Spinal cord (tissue), 10 donors: Measurements from ENCODE around the gene RAI1. TPM values are rescaled to one million over a fixed set of nuclear protein-coding genes. Genes with fewer than 3 reads are reported as not detected.
A peak's percentile ranks its signal among the peaks of the same experiment; 100 is the strongest.

ENCODE experiments used
- DNase-seq, 6 donors: peaks; one replicate each; pipeline versions ENCODE4 v3.0.0 to v3.0.0-alpha.2; 2013 to 2015; ENCODE audit warnings: low spot score in 6 of 6, low read depth in 4 of 6
- H3K27ac ChIP-seq: one replicate; pipeline ENCODE4 v1.5.1; 2013; ENCODE audit warnings: low read depth, low read length, control low read depth
- H3K27me3 ChIP-seq: one replicate; pipeline ENCODE4 v1.6.1; 2013; ENCODE audit warnings: low read length; ENCODE audit not compliant: control insufficient read depth, insufficient read depth
- H3K36me3 ChIP-seq: one replicate; pipeline ENCODE4 v1.6.1; 2013; ENCODE audit warnings: low read length; ENCODE audit not compliant: control insufficient read depth, insufficient read depth
- H3K4me1 ChIP-seq: one replicate; pipeline ENCODE4 v1.6.1; 2013; ENCODE audit warnings: low read length; ENCODE audit not compliant: control insufficient read depth, insufficient read depth
- H3K4me3 ChIP-seq: one replicate; pipeline ENCODE4 v1.5.1; 2013; ENCODE audit warnings: low read depth, low read length, control low read depth
- H3K9me3 ChIP-seq: one replicate; pipeline ENCODE4 v1.6.1; 2013; ENCODE audit warnings: low read length; ENCODE audit not compliant: control insufficient read depth, insufficient read depth
- WGBS: methylation state at CpG from one replicate; pipeline ENCODE4 v1.1.5; 2013; ENCODE audit warnings: missing lambda C conversion rate; ENCODE audit not compliant: insufficient coverage; 5-methylcytosine and 5-hydroxymethylcytosine counted together
- polyA plus RNA-seq, 2 donors: library from polyadenylated mRNA; unstranded; fragments of 120-200 nt; gene quantifications; one replicate each; pipeline ENCODE4 v1.2.1, GENCODE V29; 2013; ENCODE audit not compliant: insufficient read length in 2 of 2
- total RNA-seq, 2 donors: library from RNA; depleted of rRNA in 1 of 2; stranded (reverse); fragments of 120-200 nt in 1 of 2; fragments of >200 nt in 1 of 2; gene quantifications; one replicate each; pipeline versions ENCODE4 v1.2.3 to v1.2.4, GENCODE V29; 2013 to 2014
- donor health status: healthy.

RAI1 gene
- total and polyA plus RNA-seq, 4 donors: 12.5 to 45.2 (median 25.3) TPM

- H3K9me3 ChIP-seq: no peaks in the 10 kb centered on the region
- H3K4me3 ChIP-seq: peak overlapping the region; percentile 11
- peak in 2 of 6 donors; percentile 56 to 83 for DNase-seq
- peaks cover 64% of the 10 kb centered on the region for H3K4me1 ChIP-seq
- H3K27ac ChIP-seq: peak overlapping the region; percentile 52
- 42% methylated on average over 49 of the region's 68 CpGs for WGBS
- H3K36me3 ChIP-seq: peaks cover 89% of the 10 kb centered on the region
- no peaks in the 10 kb centered on the region for H3K27me3 ChIP-seq
Observed at GRCh38 chr17:17810084-17810894, 129.0 kb downstream of the RAI1 start.

GRCh38 chr17:17810895-17811248, 129.6 kb downstream of the RAI1 start:
- 84% methylated on average over 15 of the region's 27 CpGs for WGBS
- DNase-seq: no peak
- H3K9me3 ChIP-seq: no peaks in the 10 kb centered on the region
- H3K4me3 ChIP-seq: no peak overlapping the region
- peaks cover 65% of the 10 kb centered on the region for H3K4me1 ChIP-seq
- H3K27ac ChIP-seq: peak overlapping the region; percentile 52
- no peaks in the 10 kb centered on the region for H3K27me3 ChIP-seq
- peaks cover 89% of the 10 kb centered on the region for H3K36me3 ChIP-seq

- H3K4me3 ChIP-seq: no peak overlapping the region
- no peaks in the 10 kb centered on the region for H3K9me3 ChIP-seq
- H3K4me1 ChIP-seq: peaks cover 68% of the 10 kb centered on the region
- DNase-seq: peak in 2 of 6 donors; percentile 44 to 61
- H3K27ac ChIP-seq: peak overlapping the region; percentile 47
- 38% methylated on average over 4 of the region's 15 CpGs for WGBS
- peaks cover 88% of the 10 kb centered on the region for H3K36me3 ChIP-seq
- H3K27me3 ChIP-seq: no peaks in the 10 kb centered on the region
Observed at GRCh38 chr17:17811381-17812210, 130.3 kb downstream of the RAI1 start.

GRCh38 chr17:17812211-17813054, 131.2 kb downstream of the RAI1 start:
- Histone ChIP-seq H3K4me3 (no peak overlapping the region), H3K27ac (peak overlapping the region; percentile 47), H3K9me3 (no peaks in the 10 kb centered on the region), H3K27me3 (no peaks in the 10 kb centered on the region), H3K36me3 (peaks cover 88% of the 10 kb centered on the region), H3K4me1 (peaks cover 71% of the 10 kb centered on the region)
- 56% methylated on average over 57 of the region's 59 CpGs for WGBS
- DNase-seq: peak in 2 of 6 donors; percentile 79

- H3K27me3 ChIP-seq: no peaks in the 10 kb centered on the region
- WGBS: 93% methylated on average over 25 of the region's 25 CpGs
- H3K36me3 ChIP-seq: peaks cover 90% of the 10 kb centered on the region
Observed at GRCh38 chr17:17813055-17813724, 131.9 kb downstream of the RAI1 start.

GRCh38 chr17:17813725-17814095, 132.5 kb downstream of the RAI1 start:
- H3K9me3 ChIP-seq: no peaks in the 10 kb centered on the region
- no peak overlapping the region for H3K27ac ChIP-seq
- no peaks in the 10 kb centered on the region for H3K27me3 ChIP-seq
- DNase-seq: no peak
- WGBS: 85% methylated on average over 10 of the region's 16 CpGs
- peaks cover 80% of the 10 kb centered on the region for H3K4me1 ChIP-seq
- H3K36me3 ChIP-seq: peaks cover 94% of the 10 kb centered on the region
- H3K4me3 ChIP-seq: no peak overlapping the region

More at GRCh38 chr17:17813055-17813724, 131.9 kb downstream of the RAI1 start:
- H3K4me1 ChIP-seq: peaks cover 75% of the 10 kb centered on the region
- H3K27ac ChIP-seq: no peak overlapping the region
- no peak overlapping the region for H3K4me3 ChIP-seq
- no peak for DNase-seq
- no peaks in the 10 kb centered on the region for H3K9me3 ChIP-seq

- DNase-seq: no peak
- no peaks in the 10 kb centered on the region for H3K9me3 ChIP-seq
- no peaks in the 10 kb centered on the region for H3K27me3 ChIP-seq
- H3K4me3 ChIP-seq: no peak overlapping the region
- peaks cover 84% of the 10 kb centered on the region for H3K4me1 ChIP-seq
- 69% methylated on average over 17 of the region's 20 CpGs for WGBS
- H3K27ac ChIP-seq: no peak overlapping the region
- peaks cover 96% of the 10 kb centered on the region for H3K36me3 ChIP-seq
Observed at GRCh38 chr17:17814162-17815061, 133.2 kb downstream of the RAI1 start.

GRCh38 chr17:17815062-17815406, 133.8 kb downstream of the RAI1 start:
- Histone ChIP-seq H3K36me3 (peaks cover 96% of the 10 kb centered on the region), H3K27me3 (no peaks in the 10 kb centered on the region), H3K4me1 (peaks cover 84% of the 10 kb centered on the region), H3K4me3 (no peak overlapping the region), H3K9me3 (no peaks in the 10 kb centered on the region), H3K27ac (no peak overlapping the region)
- 77% methylated on average over 6 of the region's 8 CpGs for WGBS
- no peak for DNase-seq
